ENCODE data around the gene ATG14. TPM values are rescaled to one million over a fixed set of nuclear protein-coding genes. Genes with fewer than 3 reads are reported as not detected.
"Not testable (repeated sequence)": the region's sequence is repeated elsewhere in the genome, so short reads cannot be mapped to it uniquely, and the experiment has no call there.

Gene ATG14
- total RNA-seq, 1 donor from 2014 or later: 5.0 TPM

DNA sequence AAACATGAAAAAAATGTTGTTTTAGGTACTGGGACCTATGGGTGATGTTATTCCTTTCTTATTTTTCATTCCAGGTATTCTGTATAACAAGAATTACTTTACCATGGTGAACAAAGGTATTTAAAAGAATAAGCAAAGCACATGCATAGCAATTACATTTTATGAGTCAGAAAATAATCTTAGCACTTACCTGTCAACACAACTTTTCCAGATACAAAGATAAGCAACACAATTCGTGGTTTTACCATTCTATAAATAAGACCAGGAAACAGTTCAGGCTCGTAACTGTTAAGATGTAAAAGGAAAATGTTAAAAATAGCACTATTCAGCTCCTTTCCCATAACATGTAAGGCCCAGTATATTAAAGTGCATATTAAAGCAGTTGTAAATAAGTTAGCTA lies 12.3 kb upstream of the ATG14 start:
- TF ChIP-seq, protein P1, sequence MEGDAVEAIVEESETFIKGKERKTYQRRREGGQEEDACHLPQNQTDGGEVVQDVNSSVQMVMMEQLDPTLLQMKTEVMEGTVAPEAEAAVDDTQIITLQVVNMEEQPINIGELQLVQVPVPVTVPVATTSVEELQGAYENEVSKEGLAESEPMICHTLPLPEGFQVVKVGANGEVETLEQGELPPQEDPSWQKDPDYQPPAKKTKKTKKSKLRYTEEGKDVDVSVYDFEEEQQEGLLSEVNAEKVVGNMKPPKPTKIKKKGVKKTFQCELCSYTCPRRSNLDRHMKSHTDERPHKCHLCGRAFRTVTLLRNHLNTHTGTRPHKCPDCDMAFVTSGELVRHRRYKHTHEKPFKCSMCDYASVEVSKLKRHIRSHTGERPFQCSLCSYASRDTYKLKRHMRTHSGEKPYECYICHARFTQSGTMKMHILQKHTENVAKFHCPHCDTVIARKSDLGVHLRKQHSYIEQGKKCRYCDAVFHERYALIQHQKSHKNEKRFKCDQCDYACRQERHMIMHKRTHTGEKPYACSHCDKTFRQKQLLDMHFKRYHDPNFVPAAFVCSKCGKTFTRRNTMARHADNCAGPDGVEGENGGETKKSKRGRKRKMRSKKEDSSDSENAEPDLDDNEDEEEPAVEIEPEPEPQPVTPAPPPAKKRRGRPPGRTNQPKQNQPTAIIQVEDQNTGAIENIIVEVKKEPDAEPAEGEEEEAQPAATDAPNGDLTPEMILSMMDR (conservative IDR thresholded peaks at IDR 0.05; ENCODE audit: low read depth, low read length): no peak
- H3K4me3 ChIP-seq (ENCODE audit: low read depth, low read length): no peak overlapping the region
- no peak for DNase-seq (ENCODE audit: low read depth)

DNA sequence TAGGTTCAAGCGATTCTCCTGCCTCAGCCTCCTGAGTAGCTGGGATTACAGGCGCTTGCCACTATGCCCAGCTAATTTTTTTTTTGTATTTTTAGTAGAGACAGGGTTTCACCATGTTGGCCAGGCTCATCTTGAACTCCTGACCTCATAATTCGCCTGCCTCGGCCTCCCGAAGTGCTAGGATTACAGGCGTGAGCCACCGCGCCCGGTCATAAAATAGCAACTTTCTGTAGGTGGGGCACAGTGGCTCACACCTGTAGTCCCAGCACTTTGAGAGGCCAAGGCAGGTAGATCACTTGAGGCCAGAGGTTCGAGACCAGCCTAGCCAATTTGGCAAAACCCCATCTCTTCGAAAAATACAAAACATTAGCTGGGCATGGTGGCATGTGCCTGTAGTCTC lies 10.7 kb upstream of the ATG14 start:
- not testable (repeated sequence) for DNase-seq (ENCODE audit: low read depth); H3K4me3 ChIP-seq (ENCODE audit: low read depth, low read length)

DNA sequence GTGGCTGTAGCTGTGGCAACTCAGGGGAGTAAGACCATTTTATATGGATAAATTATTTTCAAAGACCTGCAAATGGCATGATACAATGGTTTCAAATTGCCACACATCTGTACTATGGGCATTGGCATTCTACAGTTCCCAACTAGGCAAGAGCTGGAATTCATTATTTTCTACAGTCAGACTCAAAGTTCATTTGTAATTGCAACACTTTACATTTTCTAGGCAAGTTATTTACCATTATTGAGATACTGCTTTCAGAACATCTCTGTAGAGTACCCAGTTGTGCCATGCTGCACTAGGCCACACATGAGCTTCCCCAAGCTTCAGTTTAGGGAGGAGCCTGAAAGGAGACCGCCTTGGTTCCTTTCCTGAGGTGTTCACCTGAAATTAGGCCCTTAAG lies 8.0 kb upstream of the ATG14 start:
- DNase-seq (ENCODE audit: low read depth): no peak
- TF ChIP-seq, protein P1 (conservative IDR thresholded peaks at IDR 0.05; ENCODE audit: low read depth, low read length): no peak
- no peak overlapping the region for H3K4me3 ChIP-seq (ENCODE audit: low read depth, low read length)

DNA sequence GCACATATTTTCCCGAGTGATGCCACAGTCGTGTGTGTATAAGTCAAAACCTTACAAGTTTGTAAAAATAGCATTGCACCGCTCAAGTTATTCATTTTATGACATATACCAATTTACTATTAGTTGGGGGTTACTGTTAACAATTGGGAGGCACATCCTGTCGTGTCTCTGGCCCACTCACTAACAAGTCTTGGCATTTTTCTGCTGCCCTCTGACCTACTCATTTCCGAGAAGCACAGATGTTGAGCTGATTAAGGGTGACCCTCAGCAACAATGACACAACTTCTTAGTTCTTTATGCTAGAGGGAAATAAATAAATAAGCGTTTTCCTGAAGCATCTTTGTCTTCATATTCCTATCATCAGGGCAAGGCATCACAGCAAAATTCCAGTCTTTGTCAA lies 6.8 kb upstream of the ATG14 start:
- no peak for DNase-seq (ENCODE audit: low read depth)
- TF ChIP-seq, protein P1 (conservative IDR thresholded peaks at IDR 0.05; ENCODE audit: low read depth, low read length): no peak
- H3K4me3 ChIP-seq (ENCODE audit: low read depth, low read length): no peak overlapping the region

DNA sequence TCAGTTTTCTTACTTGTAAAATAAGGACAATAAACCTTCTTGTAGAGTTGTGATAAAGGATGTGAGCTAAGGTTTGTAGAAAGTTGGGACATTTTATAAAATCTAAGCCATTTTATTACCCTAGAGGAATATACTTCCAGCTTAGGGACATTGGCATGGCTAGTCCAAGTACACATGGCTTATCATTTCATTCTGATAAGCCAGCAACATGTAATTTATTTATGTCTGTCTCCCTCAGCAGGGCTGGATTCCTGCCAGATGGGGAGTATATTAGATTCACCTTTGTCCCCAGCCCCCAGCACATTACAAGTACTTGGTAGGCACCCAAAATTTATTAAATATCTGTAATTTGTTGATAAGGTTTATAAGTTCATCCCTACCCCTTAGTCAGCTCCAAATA lies 6.3 kb upstream of the ATG14 start:
- TF ChIP-seq, protein P1 (conservative IDR thresholded peaks at IDR 0.05; ENCODE audit: low read depth, low read length): no peak
- no peak for DNase-seq (ENCODE audit: low read depth)
- H3K4me3 ChIP-seq (ENCODE audit: low read depth, low read length): no peak overlapping the region

DNA sequence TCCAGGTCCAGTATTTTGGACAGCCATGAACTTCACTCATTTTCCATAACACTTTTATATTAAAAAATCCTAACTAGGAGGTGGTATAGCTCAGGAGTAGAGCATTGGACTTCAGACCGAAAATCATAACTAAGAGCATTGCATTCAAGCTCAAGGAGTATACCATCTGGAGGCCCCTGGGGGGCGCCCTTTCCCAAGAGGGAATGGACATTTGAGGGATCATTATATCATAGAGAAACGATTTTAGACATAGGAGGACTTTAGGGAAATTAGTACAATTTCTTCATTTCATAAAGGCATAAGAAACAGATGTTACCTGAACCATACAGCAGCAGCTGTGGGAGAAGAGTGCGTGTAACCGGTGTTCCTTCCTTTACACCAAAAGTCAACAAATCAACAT lies 5.2 kb upstream of the ATG14 start:
- no peak overlapping the region for H3K4me3 ChIP-seq (ENCODE audit: low read depth, low read length)
- TF ChIP-seq, protein P1 (conservative IDR thresholded peaks at IDR 0.05; ENCODE audit: low read depth, low read length): peak; percentile 71
- DNase-seq (ENCODE audit: low read depth): no peak

DNA sequence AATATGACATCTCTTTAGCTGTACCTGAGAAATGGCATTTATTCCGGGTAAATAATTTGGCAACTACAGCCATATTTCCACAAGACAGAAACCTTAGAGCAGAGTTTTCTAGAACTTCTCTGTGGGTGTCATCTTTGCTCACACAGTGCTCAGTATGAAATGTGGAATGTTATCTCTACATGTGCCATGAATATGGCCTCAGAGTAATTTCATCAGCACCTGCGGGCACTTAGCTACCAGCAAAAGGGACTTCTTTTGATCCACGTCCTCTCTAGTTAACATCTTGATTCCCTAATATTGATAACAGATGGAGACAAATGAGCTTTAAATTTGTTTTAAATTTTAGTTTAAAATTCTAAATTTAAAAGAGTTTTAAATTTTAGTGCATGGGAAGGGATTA lies 2.9 kb upstream of the ATG14 start:
- TF ChIP-seq, protein P1 (conservative IDR thresholded peaks at IDR 0.05; ENCODE audit: low read depth, low read length): no peak
- no peak for DNase-seq (ENCODE audit: low read depth)

DNA sequence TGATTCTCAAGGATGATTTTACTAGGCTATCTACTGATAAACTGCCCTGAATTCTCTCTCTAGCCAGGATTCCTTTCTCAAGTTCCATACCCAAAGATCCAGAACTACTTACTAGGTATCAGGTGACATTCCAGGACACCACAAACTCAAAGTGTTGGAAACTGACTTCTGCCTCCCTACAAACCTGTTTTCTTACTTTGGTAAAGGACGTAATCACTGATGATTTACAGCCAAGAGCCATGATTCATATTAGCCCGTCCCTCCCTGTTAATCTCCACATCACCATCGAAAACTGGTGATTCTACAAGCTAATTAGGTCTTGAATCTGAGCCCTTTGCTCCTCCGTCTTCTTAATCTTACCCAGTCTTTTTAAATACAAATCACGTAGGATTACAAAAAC lies 1.0 kb upstream of the ATG14 start:
- no peak overlapping the region for H3K4me3 ChIP-seq (ENCODE audit: low read depth, low read length)
- DNase-seq (ENCODE audit: low read depth): no peak
- TF ChIP-seq, protein P1 (conservative IDR thresholded peaks at IDR 0.05; ENCODE audit: low read depth, low read length): no peak

More for the DNA sequence above, 2.9 kb upstream of the ATG14 start:
- H3K4me3 ChIP-seq (ENCODE audit: low read depth, low read length): no peak overlapping the region
